Fibroblast of pulmonary artery (primary cell): ENCODE data around the gene TMIGD3.

Experiments used
- DNase-seq: peaks from one replicate; pipeline ENCODE4 v3.0.0-alpha.2; 2010; ENCODE audit warnings: low read depth
- H3K4me3 ChIP-seq: replicated peaks from 2 replicates; pipeline ENCODE4 v1.5.1; 2011; ENCODE audit warnings: low read depth, mild to moderate bottlenecking, control low read depth, low read length, moderate library complexity
- CTCF ChIP-seq: IDR thresholded peaks from 2 replicates; pipeline ENCODE4 v1.5.1; 2011; ENCODE audit warnings: mild to moderate bottlenecking, control low read depth, low read length, inconsistent platforms; ENCODE audit errors: missing control alignments

TMIGD3 gene

DNA sequence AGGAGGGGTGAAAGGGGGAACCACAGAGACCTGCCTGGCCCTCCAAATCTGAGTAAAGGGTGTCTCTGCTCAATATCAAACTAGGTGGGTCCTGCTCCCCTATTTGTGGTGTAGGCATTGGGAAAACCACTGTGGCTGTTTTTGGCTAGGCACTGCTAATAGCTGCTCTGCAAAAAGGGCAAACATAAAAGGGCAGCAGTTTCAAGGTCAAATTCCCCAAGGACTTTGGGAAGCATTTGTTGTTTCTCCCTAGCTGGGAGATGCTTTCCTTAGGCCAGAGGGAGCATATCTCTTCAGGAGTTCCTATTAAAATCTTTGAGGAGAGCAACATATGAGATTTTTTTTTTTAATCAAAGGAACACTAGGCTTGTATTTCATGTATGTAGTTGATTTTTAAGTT is 27.2 kb downstream of the TMIGD3 start:
- TF ChIP-seq CTCF, result no peak
- DNase-seq, result no peak
- H3K4me3 ChIP-seq, result no peak overlapping the region

- TF ChIP-seq CTCF, result no peak
- DNase-seq, result no peak
- no peak overlapping the region for H3K4me3 ChIP-seq
Measured at GRCh38 chr1:111475701-111476100, 27.7 kb downstream of the TMIGD3 start.

GRCh38 chr1:111474521-111474920 is 28.9 kb downstream of the TMIGD3 start:
- TF ChIP-seq CTCF, result no peak
- no peak for DNase-seq
- H3K4me3 ChIP-seq, result no peak overlapping the region

- DNase-seq, result peak; percentile 21
- H3K4me3 ChIP-seq, result no peak overlapping the region
Measured at GRCh38 chr1:111474106-111474505, 29.3 kb downstream of the TMIGD3 start.

DNA sequence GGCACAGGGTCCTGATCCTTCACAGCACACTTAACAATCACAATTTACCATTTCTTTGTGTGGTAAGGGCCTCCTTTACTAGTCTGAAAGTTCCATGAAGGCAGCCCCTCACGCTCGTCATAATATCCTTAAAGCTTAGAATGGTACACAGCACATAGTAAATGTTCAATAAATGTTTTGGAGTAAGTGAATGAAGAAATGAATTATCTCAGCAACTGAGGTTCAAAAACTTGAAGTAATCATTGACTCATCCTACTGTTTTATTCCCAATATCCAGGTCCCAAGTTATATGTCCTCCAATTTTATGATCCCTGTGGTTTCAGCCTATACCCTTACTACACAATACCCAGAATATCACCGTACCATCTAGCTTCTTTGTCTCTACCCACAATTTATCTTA is 31.9 kb downstream of the TMIGD3 start:
- TF ChIP-seq CTCF, result no peak
- H3K4me3 ChIP-seq, result no peak overlapping the region
- DNase-seq, result no peak

More at GRCh38 chr1:111474106-111474505, 29.3 kb downstream of the TMIGD3 start:
- TF ChIP-seq CTCF, result no peak

DNA sequence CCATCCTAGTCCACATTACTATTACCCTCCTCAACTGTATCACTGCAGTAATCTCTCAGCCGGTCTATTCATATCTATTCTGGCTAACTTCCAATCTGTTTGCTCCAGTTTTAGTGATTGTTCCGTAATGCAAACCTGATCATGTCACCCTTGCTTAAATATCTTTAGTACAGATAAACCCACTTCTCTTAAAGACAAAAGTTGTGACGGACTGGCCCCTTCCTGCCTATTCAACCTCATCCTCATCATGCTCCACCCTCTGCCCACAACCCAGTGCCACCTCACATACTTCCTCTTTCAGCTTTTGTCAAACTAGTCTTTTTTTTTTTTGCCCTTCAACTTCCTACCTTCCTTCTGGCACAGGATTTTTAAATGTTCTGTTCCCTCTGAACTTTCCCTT is 32.4 kb downstream of the TMIGD3 start:
- no peak overlapping the region for H3K4me3 ChIP-seq
- TF ChIP-seq CTCF, result no peak
- DNase-seq, result no peak

- H3K4me3 ChIP-seq, result no peak overlapping the region
- no peak for DNase-seq
- no peak for TF ChIP-seq CTCF
Measured at GRCh38 chr1:111470596-111470995, 32.8 kb downstream of the TMIGD3 start.
